CD4-positive, alpha-beta T cell treated with Interleukin-2 at 100 ng/mL for 4 hours (primary cell): Measurements from ENCODE around the gene CDYL2.

Experiments
- DNase-seq: peaks from one replicate; pipeline ENCODE4 v3.0.0-alpha.2; 2020; ENCODE audit warnings: low spot score

Gene CDYL2

GRCh38 chr16:80592273-80592672, 212.1 kb downstream of the CDYL2 start:
- no peak for DNase-seq

GRCh38 chr16:80591071-80591915, 213.1 kb downstream of the CDYL2 start:
- peak; percentile 69 for DNase-seq

GRCh38 chr16:80587071-80587470, 217.3 kb downstream of the CDYL2 start:
- no peak for DNase-seq

- DNase-seq, result no peak
These were observed 217.9 kb downstream of the CDYL2 start for GRCh38 chr16:80586476-80586875.

GRCh38 chr16:80585764-80586163, 218.6 kb downstream of the CDYL2 start:
- peak; percentile 23 for DNase-seq

DNA sequence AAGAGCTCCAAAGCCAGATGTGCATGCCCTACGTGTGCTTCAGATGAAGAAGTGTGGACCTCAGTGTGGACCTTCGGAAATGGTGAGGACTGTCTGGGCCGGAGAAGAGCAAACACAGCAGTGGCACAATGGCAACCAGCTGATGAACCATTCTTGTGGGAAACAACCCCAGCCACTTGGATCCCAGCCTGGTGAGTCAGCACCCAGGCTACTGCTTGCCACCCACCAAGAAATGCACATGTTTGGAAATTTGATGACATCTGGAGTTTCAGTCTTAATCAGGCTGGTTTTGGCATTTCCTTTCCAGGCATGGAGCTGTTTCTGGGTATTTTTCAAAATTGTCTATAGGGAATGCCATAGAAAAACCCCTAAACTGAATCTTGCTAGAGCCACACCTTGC, 220.9 kb downstream of the CDYL2 start:
- DNase-seq, result no peak

GRCh38 chr16:80580109-80580832, 224.1 kb downstream of the CDYL2 start:
- DNase-seq, result peak; percentile 83

DNA sequence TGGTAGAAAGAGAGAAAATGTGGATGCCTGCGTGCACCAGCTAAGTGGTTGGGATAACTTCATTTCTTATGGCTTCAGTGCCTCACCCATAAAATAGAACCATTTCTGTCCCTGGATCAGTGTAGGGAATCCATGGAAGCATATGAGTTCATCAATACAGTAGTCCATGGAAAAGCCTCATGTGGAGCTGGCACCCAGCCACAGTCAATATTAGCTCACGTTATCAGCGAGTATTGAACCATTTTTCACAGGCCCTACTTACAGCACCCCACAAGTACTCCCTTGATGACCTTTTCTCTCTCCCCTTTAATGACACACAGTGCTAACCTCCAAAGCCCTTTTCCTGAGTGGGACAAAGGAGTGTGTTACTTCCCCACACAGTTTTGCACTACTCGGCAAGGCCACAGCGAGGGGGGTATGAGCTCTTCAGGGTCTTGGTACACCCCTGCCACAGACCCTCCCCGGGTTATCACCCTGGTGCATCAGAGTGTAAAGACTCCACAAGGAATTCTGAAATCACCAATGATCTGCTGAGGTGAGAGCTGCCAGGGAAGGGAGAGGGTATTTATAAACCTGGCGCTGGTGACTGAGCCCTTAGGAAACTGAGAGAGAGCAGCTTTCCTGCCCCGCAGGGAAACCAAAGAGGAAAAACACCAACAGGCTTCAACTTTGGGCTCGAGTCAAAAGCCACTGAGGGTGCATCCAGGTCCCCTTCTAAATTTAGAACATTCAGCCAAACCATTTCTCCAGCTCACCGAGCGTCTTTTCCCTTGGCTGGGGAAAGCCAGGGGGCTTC, 226.7 kb downstream of the CDYL2 start:
- no peak for DNase-seq

DNA sequence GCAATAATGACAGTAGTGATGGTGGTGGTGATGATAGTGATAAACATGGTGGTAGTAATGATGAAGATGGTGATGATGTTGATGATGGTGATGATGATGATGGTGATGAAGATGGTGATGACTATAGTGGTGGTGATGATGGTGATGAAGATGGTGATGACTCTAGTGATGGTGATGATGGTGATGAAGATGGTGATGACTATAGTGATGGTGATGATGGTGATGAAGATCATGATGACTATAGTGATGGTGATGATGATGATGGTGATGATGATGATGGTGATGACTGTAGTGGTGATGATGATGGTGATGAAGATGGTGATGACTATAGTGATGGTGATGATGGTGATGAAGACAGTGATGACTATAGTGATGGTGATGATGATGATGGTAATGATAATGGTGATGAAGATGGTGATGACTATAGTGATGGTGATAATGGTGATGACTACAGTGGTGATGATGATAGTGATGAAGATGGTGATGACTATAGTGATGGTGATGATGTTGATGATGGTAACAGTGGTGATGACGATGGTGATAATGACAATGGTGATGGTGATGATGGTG, 228.0 kb downstream of the CDYL2 start:
- DNase-seq, result no peak

DNA sequence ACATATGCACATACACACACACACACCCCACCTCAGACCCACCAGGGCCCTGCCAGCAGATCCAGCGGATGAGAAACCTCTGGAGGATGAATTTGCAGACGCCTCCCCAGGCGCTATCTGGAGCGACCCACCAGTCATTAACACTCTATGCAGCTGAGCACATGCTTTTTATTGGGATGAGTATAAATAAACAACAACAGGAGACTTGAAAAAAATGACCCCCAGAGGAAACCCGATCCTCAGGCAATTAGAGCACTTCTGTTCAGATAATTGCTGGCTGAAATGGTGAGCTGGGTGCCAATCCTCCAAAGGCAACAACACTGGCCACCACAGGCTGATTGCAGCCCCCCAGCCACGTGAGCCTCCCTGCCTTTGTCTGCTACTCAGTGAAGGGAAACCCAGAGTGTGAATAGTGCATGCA, 230.7 kb downstream of the CDYL2 start:
- no peak for DNase-seq

DNA sequence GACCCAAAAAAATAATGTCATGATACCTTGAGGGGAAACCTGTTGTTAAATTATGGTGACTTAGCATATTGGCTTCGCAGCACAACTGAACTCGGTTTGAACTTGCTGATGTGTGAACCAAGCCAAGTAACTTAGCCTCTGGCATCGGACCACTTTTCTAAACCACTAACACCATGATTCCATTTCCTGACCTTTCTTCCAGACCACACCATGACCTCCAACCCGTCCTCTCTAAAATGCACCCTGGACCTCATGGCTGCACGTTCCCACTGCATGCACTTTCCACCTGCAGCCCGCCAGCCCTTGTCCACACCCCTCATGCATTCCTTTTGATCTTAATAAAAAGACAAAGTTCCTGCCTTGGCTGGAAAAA, 234.3 kb downstream of the CDYL2 start:
- no peak for DNase-seq

GRCh38 chr16:80569440-80570105, 234.8 kb downstream of the CDYL2 start:
- DNase-seq, result peak; percentile 76

DNA sequence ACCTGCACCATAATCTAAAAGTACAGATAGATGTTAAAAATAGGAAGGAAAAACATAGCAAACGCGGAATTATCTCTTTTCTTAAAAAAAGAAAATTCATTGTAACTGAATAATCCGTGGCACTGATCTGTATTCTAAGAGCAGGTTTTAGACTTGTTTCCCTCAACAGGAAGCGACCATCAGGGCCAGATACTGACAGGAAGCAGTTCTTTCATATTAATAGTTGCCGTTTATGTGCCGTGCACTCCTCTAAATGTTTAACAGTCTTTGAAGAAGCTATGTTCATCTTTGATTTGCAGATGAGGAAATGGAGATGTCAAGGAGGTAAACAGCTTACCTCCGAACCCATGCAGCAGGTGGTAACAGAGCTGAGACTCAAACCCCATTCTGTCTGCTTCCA, 240.0 kb downstream of the CDYL2 start:
- peak; percentile 27 for DNase-seq

DNA sequence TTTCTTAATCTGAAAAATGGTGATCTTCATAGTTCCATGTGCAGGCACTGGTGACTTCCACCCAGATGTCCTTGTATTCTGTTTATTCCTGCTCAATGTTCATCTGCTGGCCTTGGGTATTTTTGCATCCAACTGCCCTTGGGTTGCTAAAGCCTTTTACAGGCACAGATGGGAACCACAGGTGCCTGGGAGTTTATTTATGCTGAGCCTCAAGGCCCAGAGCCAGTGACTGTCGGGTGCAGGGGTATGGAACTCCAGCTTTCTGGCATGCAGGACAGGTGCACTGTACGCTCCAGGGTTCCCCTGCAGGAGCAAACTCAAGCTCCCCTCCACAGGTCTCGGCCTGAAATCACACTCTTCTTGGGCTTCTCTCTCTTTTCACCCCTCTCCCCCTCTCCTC, 241.3 kb downstream of the CDYL2 start:
- DNase-seq, result no peak

GRCh38 chr16:80559369-80559768, 245.0 kb downstream of the CDYL2 start:
- no peak for DNase-seq

DNA sequence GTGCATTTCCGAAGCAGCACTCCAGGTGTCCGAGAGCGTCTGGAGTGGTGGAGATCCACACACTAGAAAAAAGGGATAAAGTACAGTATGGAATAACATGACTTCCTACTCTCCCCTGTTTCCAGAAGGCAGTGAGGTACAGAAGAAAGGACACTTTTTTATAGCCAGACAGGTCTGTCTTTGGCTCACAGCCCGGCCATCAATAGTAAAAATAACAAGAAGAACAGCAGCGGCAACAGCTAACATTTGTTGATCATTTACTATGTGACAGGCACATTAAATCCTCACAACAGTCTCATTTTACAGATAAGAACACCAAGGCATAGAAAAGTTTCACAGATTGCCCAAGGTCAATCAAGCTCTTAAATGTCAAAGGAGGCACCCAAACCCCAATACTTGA, 247.4 kb downstream of the CDYL2 start:
- DNase-seq, result no peak

DNA sequence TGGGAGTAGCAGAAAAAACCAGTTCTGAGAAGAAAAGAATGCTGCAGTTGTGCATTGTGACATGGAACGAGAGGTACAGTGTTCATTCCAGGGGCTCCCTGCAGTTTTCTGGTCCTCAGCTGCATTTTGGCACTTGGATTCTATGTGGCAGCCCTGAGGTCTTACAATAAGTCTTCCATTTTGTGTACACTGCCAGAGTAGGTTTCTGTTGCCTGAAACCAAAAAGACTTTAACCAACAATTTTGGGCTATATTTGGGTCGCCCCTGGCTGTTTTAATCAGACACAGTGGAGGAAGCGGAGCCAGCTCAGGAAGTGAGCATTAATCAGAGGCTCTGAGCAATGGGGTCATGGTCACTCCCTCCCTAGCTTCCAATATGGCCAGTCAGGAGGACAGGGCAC, 247.9 kb downstream of the CDYL2 start:
- DNase-seq, result no peak

DNA sequence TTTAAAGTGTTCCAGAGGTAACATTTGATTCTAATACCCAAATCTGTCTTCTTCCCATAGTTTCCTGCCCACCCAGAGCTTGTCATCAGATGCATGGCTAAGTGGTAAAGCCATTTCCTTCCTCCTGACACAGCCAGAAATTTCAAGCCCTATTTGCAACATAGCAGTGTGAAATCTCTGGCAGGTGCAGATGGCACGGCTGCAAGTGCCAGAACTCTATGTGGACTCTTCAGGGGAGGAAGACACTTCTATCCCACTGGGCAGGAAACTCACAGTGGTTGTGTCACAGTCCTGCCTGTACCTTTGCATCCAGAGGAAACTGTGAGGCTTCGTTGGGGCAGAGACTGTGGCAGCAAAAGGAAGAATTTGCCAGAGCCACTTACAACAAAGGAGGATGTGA, 250.4 kb downstream of the CDYL2 start:
- no peak for DNase-seq

DNA sequence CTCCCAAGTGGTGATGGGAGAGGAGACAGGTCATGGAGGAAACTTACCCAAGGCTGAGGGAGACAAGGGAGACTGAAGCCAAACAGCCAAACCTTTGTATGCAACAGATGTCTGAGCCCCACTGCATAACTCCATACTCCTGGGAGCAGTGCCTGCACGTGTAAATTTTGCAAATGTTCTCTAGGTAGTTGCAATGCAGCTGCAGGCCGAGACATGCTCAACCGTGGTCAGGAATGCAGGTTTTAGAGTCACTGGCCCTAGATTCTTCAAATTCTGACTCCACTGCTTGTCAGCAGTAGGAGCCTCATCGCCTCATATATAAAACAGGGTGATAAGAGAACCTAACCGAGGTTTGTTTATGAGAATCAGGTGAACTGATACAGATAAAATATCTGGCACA, 252.1 kb downstream of the CDYL2 start:
- DNase-seq, result no peak
